ENCODE data around the gene EED. TPM values are rescaled to one million over a fixed set of nuclear protein-coding genes. Genes with fewer than 3 reads are reported as not detected.

Gene EED
- total RNA-seq, 1 experiment from 2014 or later = 27.3 TPM

DNA sequence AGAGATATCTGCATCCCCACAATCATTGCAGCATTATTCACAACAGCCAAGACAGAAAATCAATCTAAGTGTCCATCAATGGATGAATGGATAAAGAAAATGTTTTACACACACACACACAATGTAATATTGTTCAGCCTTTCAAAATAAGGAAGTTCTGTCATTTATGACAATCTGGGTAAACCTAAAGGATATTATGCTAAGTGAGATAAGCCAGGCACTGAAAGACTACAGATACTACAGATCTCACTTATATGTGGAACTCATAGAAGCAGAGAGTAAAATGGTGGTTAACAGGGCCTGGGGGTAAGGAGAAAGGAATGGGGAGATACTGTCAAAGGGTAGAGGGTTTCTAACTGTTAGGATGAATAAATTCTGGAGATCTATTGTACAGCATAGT lies 36.0 kb upstream of the EED start:
- ATAC-seq = no peak
- Mint-ChIP-seq H3K4me1 (no peaks in the 10 kb centered on the region), H3K9me3 (no peaks in the 10 kb centered on the region), H3K27ac (no peak overlapping the region), H3K36me3 (no peaks in the 10 kb centered on the region), H3K4me3 (no peak overlapping the region), H3K27me3 (ENCODE audit: low read depth) (peaks cover 4% of the 10 kb centered on the region)
- DNase-seq (ENCODE audit: low spot score) = no peak
- POLR2A ChIA-PET = no interaction called here
- no peak for TF ChIP-seq E2F4 (CRISPR knock-in tag; IDR thresholded peaks at IDR 0.05; ENCODE audit: borderline replicate concordance, low read depth)
- no peak for TF ChIP-seq ESRRA (CRISPR knock-in tag; IDR thresholded peaks at IDR 0.05; ENCODE audit: borderline replicate concordance)
- TF ChIP-seq SP1 (CRISPR knock-in tag; conservative IDR thresholded peaks at IDR 0.05) = no peak
- TF ChIP-seq ZNF425 (CRISPR knock-in tag; conservative IDR thresholded peaks at IDR 0.05) = no peak
- no peak for TF ChIP-seq IRF2 (CRISPR knock-in tag; IDR thresholded peaks at IDR 0.05; ENCODE audit: borderline replicate concordance, low read depth)
- TF ChIP-seq NFYB (CRISPR knock-in tag; conservative IDR thresholded peaks at IDR 0.05; ENCODE audit: low read depth) = no peak
- no peak for TF ChIP-seq PREB (CRISPR knock-in tag; IDR thresholded peaks at IDR 0.05; ENCODE audit: borderline replicate concordance)
- no peak for TF ChIP-seq ERG (CRISPR knock-in tag; IDR thresholded peaks at IDR 0.05)
- CTCF ChIA-PET = interaction anchor here (0.7 kb wide), 1 partner anchor 139 kb away, joined by 3 read pairs; no protein-coding TSS in a partner anchor

- Mint-ChIP-seq H3K4me1 (no peaks in the 10 kb centered on the region), H3K9me3 (no peaks in the 10 kb centered on the region), H3K4me3 (no peak overlapping the region), H3K36me3 (no peaks in the 10 kb centered on the region), H3K27me3 (ENCODE audit: low read depth) (no peaks in the 10 kb centered on the region), H3K27ac (no peak overlapping the region)
- ChIA-PET CTCF (no interaction called here), POLR2A (no interaction called here)
- ATAC-seq = no peak
- TF ChIP-seq GABPB1 (CRISPR knock-in tag; IDR thresholded peaks at IDR 0.05) (peak; percentile 45; the same call in 1 of the 2 replicates), SMAD3 (CRISPR knock-in tag; IDR thresholded peaks at IDR 0.05; ENCODE audit: borderline replicate concordance) (no peak), PRRX2 (CRISPR knock-in tag; IDR thresholded peaks at IDR 0.05) (no peak)
- TF ChIP-seq, protein P1, sequence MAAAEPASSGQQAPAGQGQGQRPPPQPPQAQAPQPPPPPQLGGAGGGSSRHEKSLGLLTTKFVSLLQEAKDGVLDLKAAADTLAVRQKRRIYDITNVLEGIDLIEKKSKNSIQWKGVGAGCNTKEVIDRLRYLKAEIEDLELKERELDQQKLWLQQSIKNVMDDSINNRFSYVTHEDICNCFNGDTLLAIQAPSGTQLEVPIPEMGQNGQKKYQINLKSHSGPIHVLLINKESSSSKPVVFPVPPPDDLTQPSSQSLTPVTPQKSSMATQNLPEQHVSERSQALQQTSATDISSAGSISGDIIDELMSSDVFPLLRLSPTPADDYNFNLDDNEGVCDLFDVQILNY (CRISPR knock-in tag; IDR thresholded peaks at IDR 0.05) = no peak
- DNase-seq (ENCODE audit: low spot score) = no peak
Observed at GRCh38 chr11:86209806-86210657, 34.5 kb upstream of the EED start.

DNA sequence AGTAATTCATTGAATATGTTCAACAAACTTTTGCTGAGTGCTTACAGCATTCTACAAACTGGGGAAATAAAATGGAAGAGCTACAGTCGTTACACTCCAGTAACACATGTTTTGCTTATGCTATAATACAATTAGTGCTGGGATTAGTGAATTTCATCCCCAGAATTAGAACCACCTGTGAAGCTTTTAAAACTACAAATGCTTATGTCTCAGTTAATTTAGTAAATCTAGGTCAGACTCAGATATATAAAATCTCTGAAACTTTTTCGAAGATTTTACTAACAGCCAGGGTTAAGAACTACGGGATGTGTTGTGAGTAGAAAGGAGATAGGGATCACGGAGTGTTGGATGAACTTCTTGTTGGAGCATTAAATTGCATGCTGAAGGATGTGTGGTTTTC lies 33.7 kb upstream of the EED start:
- ChIA-PET POLR2A (no interaction called here), CTCF (interaction anchor here (2.0 kb wide), 1 partner anchor 17 kb away, joined by 5 read pairs; no protein-coding TSS in a partner anchor)
- Mint-ChIP-seq H3K27ac (no peak overlapping the region), H3K4me3 (no peak overlapping the region), H3K9me3 (no peaks in the 10 kb centered on the region), H3K36me3 (no peaks in the 10 kb centered on the region), H3K4me1 (no peaks in the 10 kb centered on the region), H3K27me3 (ENCODE audit: low read depth) (no peaks in the 10 kb centered on the region)
- ATAC-seq (no peak), DNase-seq (ENCODE audit: low spot score) (no peak)
- TF ChIP-seq ESRRA (CRISPR knock-in tag; IDR thresholded peaks at IDR 0.05; ENCODE audit: borderline replicate concordance) (no peak), OVOL2 (CRISPR knock-in tag; IDR thresholded peaks at IDR 0.05; ENCODE audit: borderline replicate concordance) (no peak), CREB1 (CRISPR knock-in tag; IDR thresholded peaks at IDR 0.05) (no peak), GTF2I (CRISPR knock-in tag; conservative IDR thresholded peaks at IDR 0.05) (no peak), NFYB (CRISPR knock-in tag; conservative IDR thresholded peaks at IDR 0.05; ENCODE audit: low read depth) (no peak), ZMAT4 (CRISPR knock-in tag; IDR thresholded peaks at IDR 0.05) (no peak), MYBL2 (CRISPR knock-in tag; IDR thresholded peaks at IDR 0.05) (no peak), RORB (CRISPR knock-in tag; IDR thresholded peaks at IDR 0.05) (no peak), FOXP1 (CRISPR knock-in tag; IDR thresholded peaks at IDR 0.05; ENCODE audit: borderline replicate concordance) (no peak), E2F4 (CRISPR knock-in tag; IDR thresholded peaks at IDR 0.05; ENCODE audit: borderline replicate concordance, low read depth) (no peak)
- TF ChIP-seq, protein P2, sequence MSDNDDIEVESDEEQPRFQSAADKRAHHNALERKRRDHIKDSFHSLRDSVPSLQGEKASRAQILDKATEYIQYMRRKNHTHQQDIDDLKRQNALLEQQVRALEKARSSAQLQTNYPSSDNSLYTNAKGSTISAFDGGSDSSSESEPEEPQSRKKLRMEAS (CRISPR knock-in tag; IDR thresholded peaks at IDR 0.05) = no peak
- TF ChIP-seq, protein P3, sequence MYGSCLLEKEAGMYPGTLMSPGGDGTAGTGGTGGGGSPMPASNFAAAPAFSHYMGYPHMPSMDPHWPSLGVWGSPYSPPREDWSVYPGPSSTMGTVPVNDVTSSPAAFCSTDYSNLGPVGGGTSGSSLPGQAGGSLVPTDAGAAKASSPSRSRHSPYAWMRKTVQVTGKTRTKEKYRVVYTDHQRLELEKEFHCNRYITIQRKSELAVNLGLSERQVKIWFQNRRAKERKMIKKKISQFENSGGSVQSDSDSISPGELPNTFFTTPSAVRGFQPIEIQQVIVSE (CRISPR knock-in tag; IDR thresholded peaks at IDR 0.05; ENCODE audit: borderline replicate concordance) = no peak
